ENCODE results near the gene SHCBP1L. TPM values are rescaled to one million over a fixed set of nuclear protein-coding genes. Genes with fewer than 3 reads are reported as not detected.
A peak's percentile ranks its signal among the peaks of the same experiment; 100 is the strongest.

The SHCBP1L gene
- total RNA-seq, 1 donor from 2014 or later = not detected

DNA sequence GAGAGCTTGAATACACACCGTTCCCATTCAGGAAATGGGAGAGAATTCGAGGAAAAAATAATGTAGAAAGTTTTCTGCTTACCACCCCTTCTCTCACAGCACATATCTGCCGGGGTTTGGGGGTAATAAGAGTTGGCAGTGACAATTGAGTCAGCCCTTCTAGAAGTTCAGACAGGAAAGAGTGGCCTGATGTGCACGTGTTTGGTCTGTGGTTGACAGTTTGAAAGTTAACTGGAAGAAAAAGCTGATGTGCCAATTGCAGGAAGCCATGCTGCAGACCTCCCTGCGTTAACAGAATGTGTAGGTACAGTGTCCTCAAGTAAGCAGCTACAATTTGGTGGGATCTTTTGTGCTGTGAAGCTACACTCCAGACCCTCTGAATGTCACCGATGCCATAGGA is 63.0 kb downstream of the SHCBP1L start:
- ATAC-seq = no peak

DNA sequence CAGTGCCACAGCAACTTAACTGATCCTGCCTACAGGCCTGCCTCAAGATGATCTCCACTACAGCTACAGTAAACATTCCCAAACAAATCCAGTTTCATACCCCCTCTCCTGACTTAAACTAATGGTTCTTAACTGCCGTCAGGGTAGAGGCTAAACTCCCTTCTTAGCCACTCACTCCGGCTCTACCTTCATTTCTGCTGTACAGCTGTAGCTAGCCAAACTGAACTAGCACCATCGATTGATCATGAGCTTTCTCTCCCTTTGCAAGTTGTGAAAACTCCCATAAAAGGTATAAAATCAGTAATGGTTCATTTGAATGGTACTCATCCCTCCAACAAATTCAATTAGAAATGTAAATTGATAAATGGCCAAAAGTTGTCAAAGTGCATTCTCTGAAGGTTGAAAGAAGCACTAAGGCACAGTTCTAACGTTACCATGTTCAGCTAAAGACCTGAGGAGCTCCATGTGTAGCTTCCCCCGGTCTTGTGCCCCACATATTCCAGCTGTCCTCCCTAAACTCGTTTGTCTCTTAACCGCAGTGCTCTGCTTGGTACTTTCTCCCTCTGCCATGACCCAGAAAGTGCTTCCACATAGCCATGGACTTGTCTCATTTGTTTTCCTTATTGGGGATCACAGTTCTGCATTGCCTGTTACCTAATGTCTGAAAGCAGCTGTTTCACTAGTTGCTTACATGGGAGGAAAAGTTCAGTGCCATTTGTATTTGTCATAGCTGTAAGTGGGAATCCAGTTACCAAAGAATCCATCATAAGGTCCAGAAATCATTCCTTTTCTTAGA is 64.0 kb downstream of the SHCBP1L start:
- no peak for ATAC-seq

DNA sequence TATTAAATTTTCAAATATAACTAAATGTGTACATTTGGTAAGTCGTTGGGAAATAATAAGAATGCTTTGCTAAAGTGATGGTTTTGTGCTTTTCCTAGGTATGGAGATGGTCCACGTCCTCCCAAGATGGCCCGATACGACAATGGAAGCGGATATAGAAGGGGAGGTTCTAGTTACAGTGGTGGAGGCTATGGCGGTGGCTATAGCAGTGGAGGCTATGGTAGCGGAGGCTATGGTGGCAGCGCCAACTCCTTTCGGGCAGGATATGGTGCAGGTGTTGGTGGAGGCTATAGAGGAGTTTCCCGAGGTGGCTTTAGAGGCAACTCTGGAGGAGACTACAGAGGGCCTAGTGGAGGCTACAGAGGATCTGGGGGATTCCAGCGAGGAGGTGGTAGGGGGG is 66.0 kb downstream of the SHCBP1L start:
- ATAC-seq = no peak

DNA sequence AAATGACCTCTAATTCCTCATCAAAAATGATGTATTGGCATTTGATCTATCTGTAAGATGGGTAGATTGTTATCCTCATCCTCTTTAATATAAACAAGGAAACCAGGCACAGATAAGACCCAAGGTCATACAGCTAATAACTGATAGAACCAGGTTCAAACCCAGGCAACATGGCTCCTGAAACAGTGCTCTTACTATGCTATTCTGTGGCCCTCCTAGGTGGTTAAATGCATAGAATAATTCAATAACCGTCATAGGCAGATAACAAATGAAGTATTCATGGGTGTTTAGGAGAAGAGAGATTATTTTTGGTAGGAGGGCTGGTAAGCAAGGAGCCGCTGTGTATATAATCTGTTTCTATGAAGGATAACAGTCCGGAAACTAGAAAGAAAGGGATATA is 67.4 kb downstream of the SHCBP1L start:
- ATAC-seq = no peak

DNA sequence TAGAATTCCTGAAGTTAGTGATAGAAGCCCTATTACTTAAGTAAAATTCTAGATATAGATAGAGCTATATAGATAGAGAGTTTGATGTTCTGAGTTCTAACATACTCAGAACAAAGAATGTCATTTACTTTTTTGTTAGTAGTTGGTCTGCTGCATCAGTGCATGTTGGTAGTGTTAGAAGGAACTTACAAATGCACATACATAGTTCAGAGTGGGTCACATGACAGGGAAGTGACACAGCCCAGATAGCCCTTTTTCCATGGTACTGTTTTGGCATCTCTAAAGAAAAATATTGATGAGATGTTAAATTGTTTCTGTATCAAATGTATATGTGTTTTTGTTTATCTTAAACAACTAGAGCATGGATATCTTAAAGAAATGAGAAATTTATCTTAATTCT is 68.1 kb downstream of the SHCBP1L start:
- ATAC-seq = no peak

DNA sequence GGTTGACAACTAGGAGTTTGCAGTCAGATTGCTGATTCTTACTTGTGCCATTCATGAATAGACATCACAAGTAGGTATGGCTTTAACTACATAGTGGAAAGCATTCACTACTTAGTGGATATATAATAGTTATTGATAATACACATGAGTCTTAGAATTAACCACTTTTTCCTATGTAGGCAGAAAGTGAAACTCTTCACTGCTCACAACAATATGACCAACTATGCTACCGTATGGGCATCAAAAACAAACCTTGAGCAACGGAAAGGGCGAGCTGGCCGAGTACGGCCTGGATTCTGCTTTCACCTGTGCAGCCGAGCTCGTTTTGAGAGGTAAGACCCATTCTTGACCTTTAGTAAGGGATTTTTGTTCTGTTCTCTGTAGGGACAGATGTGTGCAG is 75.1 kb downstream of the SHCBP1L start:
- ATAC-seq = no peak

DNA sequence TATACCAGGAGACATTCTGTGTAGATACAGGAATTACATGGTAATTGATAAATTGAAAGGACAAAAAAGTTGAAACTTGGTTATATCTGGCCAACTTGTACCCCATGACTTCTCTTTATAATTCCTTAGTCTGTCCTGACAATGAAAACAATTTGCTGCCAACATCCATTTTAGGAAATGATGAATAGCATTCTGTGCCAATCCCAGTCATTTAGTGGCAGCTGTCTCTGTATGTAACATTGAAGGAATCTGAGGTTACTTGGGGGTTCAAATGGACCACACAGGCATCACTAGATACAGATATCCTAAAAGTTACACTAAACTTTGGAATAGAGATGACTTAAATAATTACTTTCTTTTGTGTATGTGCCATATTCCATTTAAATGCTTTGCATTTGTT is 75.6 kb downstream of the SHCBP1L start:
- no peak for ATAC-seq

DNA sequence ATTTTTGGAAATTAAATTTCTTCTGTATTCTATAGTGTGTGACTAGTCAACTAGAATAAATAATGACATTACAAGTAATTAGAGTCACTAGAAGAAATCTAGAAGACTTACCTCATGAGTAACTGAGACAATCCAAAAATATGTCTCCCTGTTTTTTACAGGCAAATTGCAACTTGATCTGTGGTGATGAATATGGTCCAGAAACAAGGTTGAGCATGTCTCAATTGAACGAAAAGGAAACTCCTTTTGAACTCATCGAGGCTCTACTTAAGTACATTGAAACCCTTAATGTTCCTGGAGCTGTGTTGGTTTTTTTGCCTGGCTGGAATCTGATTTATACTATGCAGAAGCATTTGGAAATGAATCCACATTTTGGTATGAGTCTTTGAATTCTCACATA is 77.1 kb downstream of the SHCBP1L start:
- no peak for ATAC-seq

DNA sequence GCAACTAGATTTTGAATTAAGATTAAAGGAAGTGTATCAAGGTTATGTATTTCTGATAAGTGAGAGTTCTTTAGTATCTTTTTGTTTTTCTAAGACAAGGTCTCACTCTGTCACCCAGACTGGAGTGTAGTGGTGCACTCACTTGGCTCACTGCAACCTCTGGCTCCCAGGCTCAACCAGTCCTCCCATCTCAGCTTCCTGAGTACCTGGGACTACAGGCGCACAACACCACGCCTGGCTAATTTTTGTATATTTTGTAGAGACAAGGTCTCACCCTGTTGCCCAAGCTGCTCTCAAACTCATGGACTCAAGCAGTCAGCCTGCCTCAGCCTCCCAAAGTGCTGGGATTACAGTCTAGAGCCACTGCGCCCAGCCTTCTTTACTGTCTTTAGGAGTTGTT is 80.1 kb downstream of the SHCBP1L start:
- ATAC-seq = no peak

DNA sequence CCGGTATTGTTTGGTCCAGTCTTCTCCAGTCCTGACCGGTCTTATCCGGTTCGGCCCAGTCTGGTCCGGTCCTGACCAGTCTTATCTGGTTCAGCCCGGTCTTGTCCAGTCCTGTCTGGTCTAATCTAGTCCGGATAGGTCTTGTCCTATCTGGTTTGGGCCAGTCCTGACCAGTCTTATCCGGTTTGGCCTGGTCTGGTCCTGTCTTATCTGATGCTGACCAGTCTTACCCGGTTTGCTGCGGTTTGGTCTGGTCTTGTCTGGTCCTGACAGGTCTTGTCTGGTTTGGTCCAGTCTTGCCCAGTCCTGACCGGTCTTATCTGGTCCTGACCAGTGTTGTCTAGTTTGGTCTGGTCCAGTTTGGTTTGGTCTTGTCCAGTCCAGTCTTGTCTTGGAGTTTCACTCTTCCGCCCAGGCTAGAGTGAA is 83.7 kb downstream of the SHCBP1L start:
- ATAC-seq = peak; percentile 49

DNA sequence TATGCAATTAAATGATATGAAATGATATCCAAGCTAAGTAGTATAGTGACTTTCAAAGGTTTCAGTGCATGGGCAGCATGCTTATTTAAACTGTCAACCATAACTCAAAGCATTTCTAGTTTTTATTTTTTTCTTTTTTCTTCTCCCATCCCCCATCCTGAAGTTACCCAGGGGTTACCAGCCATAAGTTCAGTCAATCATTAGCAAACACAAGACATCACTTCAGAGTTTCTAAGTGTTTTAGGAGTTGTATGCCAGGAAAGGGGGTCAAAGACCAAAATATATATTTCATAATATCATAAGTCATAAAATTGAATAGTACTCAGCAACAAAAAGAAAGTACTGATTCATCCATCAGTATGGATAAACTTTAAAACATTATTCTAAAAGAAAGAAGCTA is 85.1 kb downstream of the SHCBP1L start:
- no peak for ATAC-seq

DNA sequence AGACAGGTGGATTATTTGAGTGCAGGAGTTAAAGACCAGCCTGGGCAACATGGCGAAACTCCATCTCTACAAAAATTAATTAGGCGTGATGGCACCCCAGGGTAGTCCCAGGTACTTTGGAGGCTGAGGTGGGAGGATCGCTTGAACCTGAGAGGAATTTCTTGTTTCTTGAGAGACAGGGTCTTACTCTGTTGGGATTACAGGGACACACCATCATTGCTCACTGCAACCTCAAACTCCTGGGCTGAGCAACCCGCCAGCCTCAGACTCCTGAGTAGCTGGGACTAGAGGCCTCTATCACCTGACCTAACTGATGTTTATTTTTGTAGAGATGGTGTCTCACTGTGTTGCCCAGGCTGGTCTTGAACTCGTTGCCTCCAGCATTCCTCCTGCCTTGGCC is 89.0 kb downstream of the SHCBP1L start:
- ATAC-seq = no peak

DNA sequence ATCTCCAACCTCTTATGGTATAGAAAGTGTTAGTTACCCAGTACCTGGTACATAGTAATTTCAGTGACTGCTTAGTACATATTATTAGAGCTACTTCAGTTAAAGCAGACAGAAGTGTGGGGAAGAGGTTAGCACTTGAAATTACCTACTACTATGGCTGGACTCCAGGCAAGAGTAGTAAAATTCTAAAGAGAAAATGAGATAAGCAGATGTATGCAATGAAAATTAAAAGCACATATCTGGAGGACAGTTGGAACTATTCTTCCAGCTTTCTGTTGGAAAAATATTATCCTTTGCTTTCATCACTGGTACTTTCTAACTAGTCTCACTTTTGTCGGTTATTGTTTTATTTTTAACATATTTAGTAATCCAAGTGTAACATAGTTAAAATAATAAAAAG is 90.1 kb downstream of the SHCBP1L start:
- no peak for ATAC-seq

DNA sequence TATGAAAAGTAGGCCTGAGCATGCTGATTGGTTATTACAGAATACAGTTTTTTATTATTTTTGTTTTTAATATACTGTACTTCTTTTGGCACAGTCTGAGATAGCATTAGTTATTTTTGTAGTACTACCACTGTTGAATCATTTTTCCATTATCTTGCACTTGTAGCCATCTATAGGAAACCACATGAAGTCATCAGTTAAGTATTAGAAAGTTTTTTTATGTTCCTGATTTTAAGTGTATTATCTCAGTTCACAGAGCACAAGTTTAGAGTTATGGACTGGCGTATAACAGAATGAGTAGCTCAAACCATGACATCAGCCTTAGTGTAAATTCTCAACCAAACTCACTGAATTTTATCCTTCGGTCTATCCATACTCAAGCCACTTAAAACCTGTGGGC is 91.0 kb downstream of the SHCBP1L start:
- no peak for ATAC-seq

DNA sequence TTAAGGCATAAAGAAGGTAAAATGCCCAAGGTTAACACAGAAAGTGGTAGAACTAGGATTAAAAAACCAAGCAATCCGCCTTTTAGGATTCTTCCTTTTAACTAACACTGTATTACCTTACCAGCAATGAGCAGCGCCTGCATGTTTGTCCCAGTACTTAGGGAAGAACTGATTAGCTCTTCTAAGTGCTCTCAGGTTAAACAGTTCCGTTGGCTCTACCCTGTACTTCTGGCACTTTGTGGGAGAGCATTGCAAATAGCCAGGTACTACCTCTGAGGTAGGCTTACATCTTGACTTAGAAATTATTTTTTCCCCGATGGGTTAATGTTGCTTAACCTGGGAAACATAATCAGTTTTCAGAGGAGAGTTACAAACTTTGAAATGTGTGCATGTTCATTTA is 92.3 kb downstream of the SHCBP1L start:
- no peak for ATAC-seq

DNA sequence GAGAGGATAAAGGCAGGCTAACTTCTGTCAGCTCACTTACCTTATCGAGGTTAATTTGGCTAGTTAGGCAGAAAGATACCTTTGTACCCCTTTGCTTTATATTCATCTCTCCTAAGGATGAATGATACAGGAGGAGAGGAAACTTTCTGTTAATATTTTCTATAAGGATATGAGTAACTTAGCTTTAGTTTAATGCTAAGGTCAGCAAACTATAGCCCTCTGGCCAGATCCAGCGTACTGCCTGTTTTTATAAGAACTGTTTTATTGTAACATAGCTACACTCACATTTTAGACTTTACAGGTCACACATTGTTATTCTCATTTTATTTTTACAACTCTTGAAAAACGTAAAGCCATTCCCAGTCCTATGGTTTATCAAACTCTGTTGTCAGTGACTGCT is 95.8 kb downstream of the SHCBP1L start:
- no peak for ATAC-seq

DNA sequence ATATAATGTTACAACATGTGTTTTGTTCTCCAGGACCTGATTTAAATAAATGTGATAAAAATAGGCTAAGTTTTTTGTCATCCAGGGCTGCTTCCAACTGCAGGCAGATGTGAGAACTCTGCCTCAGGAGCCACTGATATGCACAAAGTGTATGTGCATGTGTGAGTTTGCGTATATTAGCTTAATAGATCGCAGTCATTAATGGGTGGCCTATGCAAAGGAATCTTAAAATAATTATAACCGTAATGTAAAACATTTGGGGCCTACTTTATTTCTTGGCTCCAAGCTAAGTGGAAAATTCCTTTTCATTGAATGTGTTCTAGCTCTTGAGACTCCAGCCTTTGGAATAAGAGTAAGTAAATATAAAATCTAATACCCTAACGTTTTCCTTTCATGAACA is 97.1 kb downstream of the SHCBP1L start:
- ATAC-seq = no peak

DNA sequence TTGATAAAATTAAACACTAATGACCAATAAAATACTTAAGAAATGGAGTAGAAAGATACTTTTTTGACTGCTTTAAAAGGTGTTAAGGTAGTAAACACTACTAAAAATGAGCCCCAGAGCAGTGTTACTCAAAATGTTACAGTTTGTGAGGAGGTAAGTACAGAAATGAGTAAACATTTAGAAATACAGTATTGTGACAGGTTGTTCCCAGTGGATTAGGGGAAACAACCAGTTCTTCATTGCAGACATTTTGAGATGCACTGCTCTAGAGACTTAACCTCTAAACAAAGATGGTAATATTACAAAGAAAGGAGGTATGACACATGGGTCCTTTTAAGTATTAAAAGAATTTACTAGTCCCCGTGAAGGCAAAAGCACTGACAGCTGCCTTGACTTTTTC is 101.1 kb downstream of the SHCBP1L start:
- ATAC-seq = no peak

DNA sequence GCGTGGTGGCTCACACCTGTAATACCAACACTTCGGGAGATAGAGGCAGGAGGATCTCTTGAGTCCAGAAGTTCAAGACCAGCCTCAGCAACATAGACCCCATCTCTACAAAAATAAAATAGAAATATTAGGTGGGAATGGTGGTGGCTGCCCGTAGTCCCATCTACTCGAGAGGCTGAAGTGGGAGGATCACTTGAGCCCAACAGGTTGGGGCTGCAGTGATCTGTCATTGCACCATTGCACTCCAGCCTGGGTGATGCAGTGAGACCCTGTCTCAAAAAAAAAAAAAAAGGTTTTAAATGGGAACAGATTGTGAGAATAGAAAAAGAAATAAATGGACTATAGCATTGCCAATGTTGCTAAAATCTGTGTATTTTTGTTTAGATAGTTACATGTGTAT is 102.6 kb downstream of the SHCBP1L start:
- no peak for ATAC-seq

Other genes with a start within 250 kb of the SHCBP1L start
- 11.5 TPM for gene NPL, start 163.4 kb downstream of the SHCBP1L start, total RNA-seq
- gene DHX9, start 113.8 kb downstream of the SHCBP1L start, total RNA-seq = 93.7 TPM
- 26.9 TPM for gene LAMC1, start 70.3 kb upstream of the SHCBP1L start, total RNA-seq
- gene LAMC2, start 233.1 kb upstream of the SHCBP1L start, total RNA-seq = 15.9 TPM